Measurements from ENCODE around the gene UBL7.

Gene UBL7

GRCh38 chr15:74441248-74441941 lies 19.6 kb downstream of the UBL7 start:
- no peak for DNase-seq (ENCODE audit: low read depth in 2 of 2)

- DNase-seq (ENCODE audit: low read depth in 2 of 2) = peak; percentile 52 to 55
Measured at GRCh38 chr15:74438721-74439316, 22.1 kb downstream of the UBL7 start.

- DNase-seq (ENCODE audit: low read depth in 2 of 2) = no peak
Measured at GRCh38 chr15:74438206-74438605, 22.8 kb downstream of the UBL7 start.

- no peak for DNase-seq (ENCODE audit: low read depth in 2 of 2)
Measured at GRCh38 chr15:74434263-74435136, 26.5 kb downstream of the UBL7 start.

GRCh38 chr15:74433592-74434262 lies 27.2 kb downstream of the UBL7 start, which contains the start of gene SEMA7A:
TSS of gene SEMA7A (minus strand) at chr15:74433958. CDS start at chr15:74433918, 40 bp downstream.
- DNase-seq (ENCODE audit: low read depth in 2 of 2) = peak; percentile 48 to 61

- DNase-seq (ENCODE audit: low read depth in 2 of 2) = no peak
Measured at GRCh38 chr15:74432968-74433591, 27.9 kb downstream of the UBL7 start.

- no peak for DNase-seq (ENCODE audit: low read depth in 2 of 2)
Measured at GRCh38 chr15:74432271-74432967, 28.5 kb downstream of the UBL7 start.

GRCh38 chr15:74431645-74432044 lies 29.3 kb downstream of the UBL7 start:
- DNase-seq (ENCODE audit: low read depth in 2 of 2) = no peak

GRCh38 chr15:74431116-74431515 lies 29.8 kb downstream of the UBL7 start:
- DNase-seq (ENCODE audit: low read depth in 2 of 2) = no peak

- no peak for DNase-seq (ENCODE audit: low read depth in 2 of 2)
Measured at GRCh38 chr15:74430510-74430951, 30.4 kb downstream of the UBL7 start.

GRCh38 chr15:74429781-74430400 lies 31.1 kb downstream of the UBL7 start:
- no peak for DNase-seq (ENCODE audit: low read depth in 2 of 2)

- no peak for DNase-seq (ENCODE audit: low read depth in 2 of 2)
Measured at GRCh38 chr15:74428970-74429780, 31.8 kb downstream of the UBL7 start.

- DNase-seq (ENCODE audit: low read depth in 2 of 2) = no peak
Measured at GRCh38 chr15:74428442-74428787, 32.5 kb downstream of the UBL7 start.

- DNase-seq (ENCODE audit: low read depth in 2 of 2) = no peak
Measured at GRCh38 chr15:74427607-74428441, 33.1 kb downstream of the UBL7 start.

GRCh38 chr15:74426404-74427281 lies 34.3 kb downstream of the UBL7 start:
- DNase-seq (ENCODE audit: low read depth in 2 of 2) = no peak

GRCh38 chr15:74425630-74426029 lies 35.3 kb downstream of the UBL7 start:
- DNase-seq (ENCODE audit: low read depth in 2 of 2) = no peak

GRCh38 chr15:74424901-74425528 lies 35.9 kb downstream of the UBL7 start:
- no peak for DNase-seq (ENCODE audit: low read depth in 2 of 2)
